Testis (tissue), 3 donors: Measurements from ENCODE around the gene FOXJ3. TPM values are rescaled to one million over a fixed set of nuclear protein-coding genes. Genes with fewer than 3 reads are reported as not detected.

Experiments
- DNase-seq: peaks from one replicate; pipeline ENCODE4 v3.0.0-alpha.2; 2019
- H3K27ac ChIP-seq, 2 donors: fragments of 200-600 bp; sonication (generic); one replicate each; pipeline ENCODE4 v1.5.1; 2019
- H3K27me3 ChIP-seq: fragments of 200-600 bp; sonication (generic); one replicate; pipeline ENCODE4 v1.5.1; 2019
- H3K36me3 ChIP-seq: fragments of 200-600 bp; sonication (generic); one replicate; pipeline ENCODE4 v1.5.1; 2017; ENCODE audit warnings: low read depth; ENCODE audit errors: missing control alignments
- H3K4me1 ChIP-seq: fragments of 200-600 bp; sonication (generic); one replicate; pipeline ENCODE4 v1.5.1; 2019
- H3K4me3 ChIP-seq, 2 donors: fragments of 200-600 bp; sonication (generic); one replicate each; pipeline ENCODE4 v1.5.1; 2017 to 2019
- H3K9me3 ChIP-seq: fragments of 200-600 bp; sonication (generic); one replicate; pipeline ENCODE4 v1.5.1; 2017
- POLR2A ChIP-seq: fragments of 450-650 bp; IDR thresholded peaks from one replicate; pipeline ENCODE4 v1.6.1; 2017; ENCODE audit warnings: antibody characterized with exemption, mild to moderate bottlenecking, moderate library complexity
- WGBS, 2 donors: methylation state at CpG; one replicate each; pipeline ENCODE4 v1.1.5; 2018; 5-methylcytosine and 5-hydroxymethylcytosine counted together
- intact Hi-C: fragments of 100-400 bp; cut with DNase I; formaldehyde crosslinking; loops from one replicate; pipeline ENCODE4 v1.15.1; 2023; ENCODE audit warnings: low total_unique reads
- polyA plus RNA-seq: library from polyadenylated mRNA; stranded (reverse); fragments of 350-450 nt; fragmentation: Illumina TruSeq; extraction: RNeasy Lipid Tissue Mini Kit (QIAGEN cat#74804); gene quantifications from one replicate; pipeline ENCODE4 v1.2.3, GENCODE V29; 2014; ENCODE audit warnings: low read depth, low replicate concordance; ENCODE audit not compliant: insufficient read depth
- total RNA-seq, 2 donors: library from RNA; depleted of rRNA; stranded (reverse); fragments of >200 nt; gene quantifications; one replicate each; pipeline ENCODE4 v1.2.3, GENCODE V29; 2016
- TF ChIP-seq, protein P1 (sequence below), 3 experiments: fragments of 450-650 bp in 2 of 3; fragments of 200-600 bp in 1 of 3; sonication (generic) in 1 of 3; IDR thresholded peaks; one replicate each; pipeline ENCODE4 v1.5.1; 2016 to 2019; ENCODE audit warnings: antibody characterized with exemption in 3 of 3, mild to moderate bottlenecking in 2 of 3, moderate library complexity in 1 of 3

Gene FOXJ3
- total and polyA plus RNA-seq, 3 donors from 2014 or later = 38.9 to 80.1 (median 64.4) TPM

GRCh38 chr1:42311897-42312296, 23.1 kb downstream of the FOXJ3 start:
- no peaks in the 10 kb centered on the region for H3K36me3 ChIP-seq
- no peak overlapping the region for H3K4me3 ChIP-seq
- H3K27ac ChIP-seq = no peak overlapping the region
- TF ChIP-seq POLR2A = no peak
- TF ChIP-seq, protein P1, sequence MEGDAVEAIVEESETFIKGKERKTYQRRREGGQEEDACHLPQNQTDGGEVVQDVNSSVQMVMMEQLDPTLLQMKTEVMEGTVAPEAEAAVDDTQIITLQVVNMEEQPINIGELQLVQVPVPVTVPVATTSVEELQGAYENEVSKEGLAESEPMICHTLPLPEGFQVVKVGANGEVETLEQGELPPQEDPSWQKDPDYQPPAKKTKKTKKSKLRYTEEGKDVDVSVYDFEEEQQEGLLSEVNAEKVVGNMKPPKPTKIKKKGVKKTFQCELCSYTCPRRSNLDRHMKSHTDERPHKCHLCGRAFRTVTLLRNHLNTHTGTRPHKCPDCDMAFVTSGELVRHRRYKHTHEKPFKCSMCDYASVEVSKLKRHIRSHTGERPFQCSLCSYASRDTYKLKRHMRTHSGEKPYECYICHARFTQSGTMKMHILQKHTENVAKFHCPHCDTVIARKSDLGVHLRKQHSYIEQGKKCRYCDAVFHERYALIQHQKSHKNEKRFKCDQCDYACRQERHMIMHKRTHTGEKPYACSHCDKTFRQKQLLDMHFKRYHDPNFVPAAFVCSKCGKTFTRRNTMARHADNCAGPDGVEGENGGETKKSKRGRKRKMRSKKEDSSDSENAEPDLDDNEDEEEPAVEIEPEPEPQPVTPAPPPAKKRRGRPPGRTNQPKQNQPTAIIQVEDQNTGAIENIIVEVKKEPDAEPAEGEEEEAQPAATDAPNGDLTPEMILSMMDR (IDR thresholded peaks at IDR 0.05) = no peak
- intact Hi-C loops = no loop called here
- H3K27me3 ChIP-seq = no peaks in the 10 kb centered on the region
- no peak for DNase-seq
- H3K4me1 ChIP-seq = peaks cover 10% of the 10 kb centered on the region
- 87 to 88% methylated on average over 4 of the region's 4 CpGs for WGBS, 2 donors
- H3K9me3 ChIP-seq = no peaks in the 10 kb centered on the region

GRCh38 chr1:42311138-42311537, 23.9 kb downstream of the FOXJ3 start:
- H3K36me3 ChIP-seq = no peaks in the 10 kb centered on the region
- H3K27me3 ChIP-seq = no peaks in the 10 kb centered on the region
- no peak overlapping the region for H3K4me3 ChIP-seq
- no peak overlapping the region for H3K27ac ChIP-seq
- no peaks in the 10 kb centered on the region for H3K9me3 ChIP-seq
- DNase-seq = no peak
- WGBS, 2 donors = 0 to 13% methylated on average over 1 of the region's 1 CpG
- TF ChIP-seq, protein P1 (IDR thresholded peaks at IDR 0.05) = no peak
- no peak for TF ChIP-seq POLR2A
- H3K4me1 ChIP-seq = peaks cover 3% of the 10 kb centered on the region
- intact Hi-C loops = no loop called here

DNA sequence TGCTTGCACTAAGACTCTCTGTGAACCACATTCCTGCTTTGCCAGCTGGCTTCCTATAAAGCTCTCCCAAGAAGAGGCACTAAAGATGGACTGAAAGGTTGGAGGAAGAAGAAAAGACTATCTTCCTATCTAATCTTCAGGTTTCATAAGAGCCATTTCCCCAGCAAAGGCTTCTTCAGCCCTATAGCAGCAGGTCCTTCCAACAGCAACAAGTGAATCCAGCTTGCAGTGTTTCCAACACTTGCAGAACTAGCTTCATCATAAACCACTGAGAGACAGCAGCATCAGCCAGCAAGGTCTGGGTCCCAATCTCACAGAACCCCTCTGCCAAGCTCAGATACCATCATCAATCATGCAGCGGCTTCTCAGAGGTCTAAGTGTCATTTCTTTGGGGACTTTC, 28.1 kb downstream of the FOXJ3 start:
- Histone ChIP-seq H3K4me3 (no peak overlapping the region), H3K9me3 (no peaks in the 10 kb centered on the region), H3K36me3 (no peaks in the 10 kb centered on the region), H3K4me1 (peaks cover 3% of the 10 kb centered on the region), H3K27me3 (no peaks in the 10 kb centered on the region), H3K27ac (no peak overlapping the region)
- intact Hi-C loops = no loop called here
- no peak for DNase-seq
- 74 to 92% methylated on average over 1 of the region's 1 CpG for WGBS, 2 donors
- TF ChIP-seq, protein P1 (IDR thresholded peaks at IDR 0.05) = no peak
- TF ChIP-seq POLR2A = no peak

- Histone ChIP-seq H3K4me3 (no peak overlapping the region), H3K27me3 (no peaks in the 10 kb centered on the region), H3K36me3 (no peaks in the 10 kb centered on the region), H3K4me1 (peaks cover under 1% of the 10 kb centered on the region), H3K27ac (no peak overlapping the region), H3K9me3 (no peaks in the 10 kb centered on the region)
- TF ChIP-seq, protein P1 (IDR thresholded peaks at IDR 0.05) = no peak
- no peak for TF ChIP-seq POLR2A
- 85 to 88% methylated on average over 5 of the region's 5 CpGs for WGBS, 2 donors
- intact Hi-C loops = no loop called here
- no peak for DNase-seq
Observed at GRCh38 chr1:42305639-42306038, 29.4 kb downstream of the FOXJ3 start.

GRCh38 chr1:42302034-42302433, 33.0 kb downstream of the FOXJ3 start:
- DNase-seq = no peak

More at GRCh38 chr1:42302034-42302433, 33.0 kb downstream of the FOXJ3 start:
- H3K27me3 ChIP-seq = no peaks in the 10 kb centered on the region
- H3K4me1 ChIP-seq = no peaks in the 10 kb centered on the region
- no peak overlapping the region for H3K4me3 ChIP-seq
- TF ChIP-seq POLR2A = no peak
- TF ChIP-seq, protein P1 (IDR thresholded peaks at IDR 0.05) = no peak
- no peaks in the 10 kb centered on the region for H3K9me3 ChIP-seq
- H3K36me3 ChIP-seq = no peaks in the 10 kb centered on the region
- intact Hi-C loops = no loop called here
- no peak overlapping the region for H3K27ac ChIP-seq
- WGBS, 2 donors = 84 to 90% methylated on average over 1 of the region's 1 CpG
